ENCODE measurements around the gene GRAP. TPM values are rescaled to one million over a fixed set of nuclear protein-coding genes. Genes with fewer than 3 reads are reported as not detected.

GRAP gene
- total and polyA plus RNA-seq, 9 donors = 0.61 to 7.2 (median 2.5) TPM

GRCh38 chr17:19003543-19004420, 43.0 kb downstream of the GRAP start:
- DNase-seq = peak in 3 of 5 donors; percentile 44 to 58 (median 57)
- Histone ChIP-seq H3K4me3 (peak overlapping the region; percentile 64), H3K9me3 (no peaks in the 10 kb centered on the region), H3K27ac (no peak overlapping the region), H3K36me3 (no peaks in the 10 kb centered on the region), H3K27me3 (no peaks in the 10 kb centered on the region), H3K4me1 (ENCODE audit: insufficient read depth) (no peaks in the 10 kb centered on the region)
- 31 to 39% (median 38%) methylated on average over 60 to 73 of the region's 73 CpGs for WGBS, 3 donors
- intact Hi-C loops (cut with DNase I) = no loop called here
- TF ChIP-seq, protein P1, sequence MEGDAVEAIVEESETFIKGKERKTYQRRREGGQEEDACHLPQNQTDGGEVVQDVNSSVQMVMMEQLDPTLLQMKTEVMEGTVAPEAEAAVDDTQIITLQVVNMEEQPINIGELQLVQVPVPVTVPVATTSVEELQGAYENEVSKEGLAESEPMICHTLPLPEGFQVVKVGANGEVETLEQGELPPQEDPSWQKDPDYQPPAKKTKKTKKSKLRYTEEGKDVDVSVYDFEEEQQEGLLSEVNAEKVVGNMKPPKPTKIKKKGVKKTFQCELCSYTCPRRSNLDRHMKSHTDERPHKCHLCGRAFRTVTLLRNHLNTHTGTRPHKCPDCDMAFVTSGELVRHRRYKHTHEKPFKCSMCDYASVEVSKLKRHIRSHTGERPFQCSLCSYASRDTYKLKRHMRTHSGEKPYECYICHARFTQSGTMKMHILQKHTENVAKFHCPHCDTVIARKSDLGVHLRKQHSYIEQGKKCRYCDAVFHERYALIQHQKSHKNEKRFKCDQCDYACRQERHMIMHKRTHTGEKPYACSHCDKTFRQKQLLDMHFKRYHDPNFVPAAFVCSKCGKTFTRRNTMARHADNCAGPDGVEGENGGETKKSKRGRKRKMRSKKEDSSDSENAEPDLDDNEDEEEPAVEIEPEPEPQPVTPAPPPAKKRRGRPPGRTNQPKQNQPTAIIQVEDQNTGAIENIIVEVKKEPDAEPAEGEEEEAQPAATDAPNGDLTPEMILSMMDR (IDR thresholded peaks at IDR 0.05) = no peak
- TF ChIP-seq POLR2A (IDR thresholded peaks at IDR 0.05) (no peak), EP300 (IDR thresholded peaks at IDR 0.05) (no peak)

DNA sequence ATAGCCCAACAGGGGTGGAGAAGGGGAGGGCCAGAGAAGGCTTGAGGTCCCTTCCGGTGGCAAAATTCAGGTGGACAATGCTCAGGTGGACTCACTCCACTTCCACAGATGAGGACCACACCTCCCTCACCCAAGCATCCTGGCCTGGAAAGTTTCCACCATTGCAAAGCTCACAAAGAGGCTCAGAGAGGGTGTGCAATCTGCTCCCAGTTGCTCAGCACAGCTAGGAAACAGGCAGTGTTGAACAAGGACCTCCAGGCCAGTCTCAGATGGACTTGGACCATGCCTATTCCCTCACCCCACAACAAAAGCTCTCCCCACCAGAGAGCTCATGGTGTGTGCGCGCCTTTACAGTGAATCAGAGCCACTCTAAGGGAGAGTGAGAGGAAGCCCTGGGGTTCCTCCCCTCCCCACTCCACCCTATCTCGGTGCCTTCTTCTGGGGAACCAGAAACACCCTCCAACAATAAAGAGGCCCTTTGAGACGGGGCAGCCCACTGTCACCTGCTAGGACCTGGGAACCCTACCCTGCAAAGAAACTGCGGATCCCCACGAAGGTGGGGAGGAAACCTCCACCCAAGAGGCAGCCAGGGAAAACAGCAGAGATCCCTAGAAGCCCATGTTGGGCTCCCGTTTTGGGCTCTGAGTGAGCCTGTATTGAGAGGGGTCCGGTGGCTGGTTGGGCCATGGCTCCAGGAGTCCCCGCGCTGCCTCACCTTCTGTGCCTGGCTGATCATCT, 43.8 kb downstream of the GRAP start:
- TF ChIP-seq, protein P1 (IDR thresholded peaks at IDR 0.05) = no peak
- no peak for TF ChIP-seq POLR2A (IDR thresholded peaks at IDR 0.05)
- TF ChIP-seq EP300 (IDR thresholded peaks at IDR 0.05) = no peak
- Histone ChIP-seq H3K4me3 (no peak overlapping the region), H3K27me3 (no peaks in the 10 kb centered on the region), H3K9me3 (no peaks in the 10 kb centered on the region), H3K36me3 (no peaks in the 10 kb centered on the region), H3K4me1 (ENCODE audit: insufficient read depth) (no peaks in the 10 kb centered on the region), H3K27ac (no peak overlapping the region)
- intact Hi-C loops (cut with DNase I) = no loop called here
- no peak for DNase-seq
- 89 to 92% (median 90%) methylated on average over 11 of the region's 11 CpGs for WGBS, 3 donors

DNA sequence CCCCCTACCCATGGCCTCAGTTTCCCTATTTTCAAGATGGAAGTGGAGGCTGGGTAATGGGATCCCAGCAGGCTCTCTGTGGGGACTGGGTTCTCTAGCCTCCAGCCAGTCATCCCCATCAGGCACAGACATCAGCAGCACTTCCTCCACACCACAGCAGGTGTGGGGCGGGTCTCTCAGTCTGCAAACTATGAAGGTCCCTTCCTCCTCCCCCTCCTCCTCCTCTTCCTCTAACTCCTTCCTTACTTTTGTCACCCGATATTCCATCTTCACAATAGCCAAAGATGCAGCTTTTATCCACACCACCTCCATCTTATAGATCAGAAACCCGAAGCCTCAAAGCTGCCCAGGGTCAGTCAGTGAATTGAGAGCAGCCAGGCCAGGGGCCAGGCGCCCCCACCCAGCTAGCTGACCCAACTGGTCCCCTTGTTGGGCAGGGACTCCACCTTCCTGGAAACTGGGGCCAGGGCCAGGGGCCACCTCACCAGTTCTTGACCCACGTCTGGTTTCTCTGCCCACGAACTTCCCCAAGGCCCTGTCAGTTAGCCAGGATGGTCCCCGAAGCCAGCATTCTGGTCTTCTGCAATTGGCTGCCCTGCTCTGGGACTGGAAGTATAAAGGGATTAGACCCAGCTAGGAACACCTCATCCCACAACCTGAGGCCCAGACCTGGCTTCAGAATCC, 44.7 kb downstream of the GRAP start:
- Histone ChIP-seq H3K27ac (no peak overlapping the region), H3K4me3 (no peak overlapping the region), H3K9me3 (no peaks in the 10 kb centered on the region), H3K4me1 (ENCODE audit: insufficient read depth) (no peaks in the 10 kb centered on the region), H3K36me3 (no peaks in the 10 kb centered on the region), H3K27me3 (no peaks in the 10 kb centered on the region)
- intact Hi-C loops (cut with DNase I) = no loop called here
- no peak for DNase-seq
- WGBS, 3 donors = 68 to 89% (median 76%) methylated on average over 7 of the region's 7 CpGs
- TF ChIP-seq, protein P1 (IDR thresholded peaks at IDR 0.05) = no peak
- no peak for TF ChIP-seq POLR2A (IDR thresholded peaks at IDR 0.05)
- TF ChIP-seq EP300 (IDR thresholded peaks at IDR 0.05) = no peak

Measured in ovary (tissue), 9 donors.